ENCODE data around the gene HAPSTR1. TPM values are rescaled to one million over a fixed set of nuclear protein-coding genes. Genes with fewer than 3 reads are reported as not detected.

HAPSTR1 gene
- total RNA-seq, 6 experiments from 2014 or later = 23.6 to 34.8 (median 28.3) TPM

GRCh38 chr16:9089660-9090059 is 1.8 kb upstream of the HAPSTR1 start:
- no peak for TF ChIP-seq CTCF (IDR thresholded peaks at IDR 0.05)
- TF ChIP-seq POLR2A (IDR thresholded peaks at IDR 0.05) = no peak
- Histone ChIP-seq H3K9me3 (no peaks in the 10 kb centered on the region), H3K27ac (no peak overlapping the region), H3K4me1 (peaks cover 0 to 21% (median 7%) of the 10 kb centered on the region in 4 donors), H3K27me3 (no peaks in the 10 kb centered on the region), H3K4me3 (no peak overlapping the region), H3K36me3 (no peaks in the 10 kb centered on the region)
- no peak for DNase-seq
- no peak for ATAC-seq
- 79% methylated on average over 6 of the region's 6 CpGs for WGBS (ENCODE audit: insufficient coverage, low coverage, low lambda C conversion rate, missing lambda C conversion rate)
- intact Hi-C loops (cut with DNase I) = no loop called here

- WGBS (ENCODE audit: insufficient coverage, low coverage, low lambda C conversion rate, missing lambda C conversion rate) = 6% methylated on average over 28 of the region's 85 CpGs
- H3K27ac ChIP-seq = peak overlapping the region; percentile 32 to 71 (median 55)
Observed at GRCh38 chr16:9090101-9090959, 1.1 kb upstream of the HAPSTR1 start.

DNA sequence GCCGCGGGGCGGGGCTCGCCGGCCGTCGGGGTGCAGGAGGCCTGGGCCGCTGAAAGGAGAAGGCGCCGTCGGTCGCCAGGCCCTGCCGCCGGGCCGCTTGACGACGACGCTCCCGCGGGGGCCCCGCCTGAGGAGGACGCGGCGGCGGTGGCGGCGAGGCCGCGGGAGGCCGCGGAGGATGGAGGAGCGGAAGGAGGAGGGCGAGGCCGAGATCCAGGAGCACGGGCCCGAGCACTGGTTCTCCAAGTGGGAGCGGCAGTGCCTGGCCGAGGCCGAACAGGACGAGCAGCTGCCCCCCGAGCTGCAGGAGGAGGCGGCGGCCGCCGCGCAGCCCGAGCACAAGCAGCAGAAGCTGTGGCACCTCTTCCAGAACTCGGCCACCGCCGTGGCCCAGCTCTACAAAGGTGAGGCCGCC is 430 bp downstream of the HAPSTR1 start:
- ATAC-seq (peak in 2 of 4 donors; percentile 11 to 12), DNase-seq (peak in 2 of 3 donors; percentile 54 to 74)
- H3K27me3 ChIP-seq = no peaks in the 10 kb centered on the region
- H3K9me3 ChIP-seq = no peaks in the 10 kb centered on the region
- TF ChIP-seq CTCF (IDR thresholded peaks at IDR 0.05) (no peak), POLR2A (IDR thresholded peaks at IDR 0.05) (no peak)
- H3K27ac ChIP-seq = peak overlapping the region; percentile 97 to 98 (median 97)
- H3K4me1 ChIP-seq = peaks cover 0 to 43% (median 17%) of the 10 kb centered on the region in 4 donors
- H3K36me3 ChIP-seq = peaks cover 0 to 17% (median 3%) of the 10 kb centered on the region in 4 donors
- intact Hi-C loops (cut with DNase I) = no loop called here
- WGBS (ENCODE audit: insufficient coverage, low coverage, low lambda C conversion rate, missing lambda C conversion rate) = 0% methylated on average over 7 of the region's 51 CpGs
- H3K4me3 ChIP-seq = peak overlapping the region; percentile 79 to 82 (median 80)

More at GRCh38 chr16:9090101-9090959, 1.1 kb upstream of the HAPSTR1 start:
- Histone ChIP-seq H3K36me3 (peaks cover 0 to 5% (median 0%) of the 10 kb centered on the region in 4 donors), H3K9me3 (no peaks in the 10 kb centered on the region), H3K4me1 (peaks cover 0 to 27% (median 11%) of the 10 kb centered on the region in 4 donors), H3K4me3 (peak overlapping the region; percentile 43 to 62 (median 58)), H3K27me3 (no peaks in the 10 kb centered on the region)
- DNase-seq = peak; percentile 60 to 71 (median 65)
- no peak for TF ChIP-seq CTCF (IDR thresholded peaks at IDR 0.05)
- no peak for TF ChIP-seq POLR2A (IDR thresholded peaks at IDR 0.05)
- peak in 3 of 4 donors; percentile 0 to 1 (median 1) for ATAC-seq
- intact Hi-C loops (cut with DNase I) = no loop called here

DNA sequence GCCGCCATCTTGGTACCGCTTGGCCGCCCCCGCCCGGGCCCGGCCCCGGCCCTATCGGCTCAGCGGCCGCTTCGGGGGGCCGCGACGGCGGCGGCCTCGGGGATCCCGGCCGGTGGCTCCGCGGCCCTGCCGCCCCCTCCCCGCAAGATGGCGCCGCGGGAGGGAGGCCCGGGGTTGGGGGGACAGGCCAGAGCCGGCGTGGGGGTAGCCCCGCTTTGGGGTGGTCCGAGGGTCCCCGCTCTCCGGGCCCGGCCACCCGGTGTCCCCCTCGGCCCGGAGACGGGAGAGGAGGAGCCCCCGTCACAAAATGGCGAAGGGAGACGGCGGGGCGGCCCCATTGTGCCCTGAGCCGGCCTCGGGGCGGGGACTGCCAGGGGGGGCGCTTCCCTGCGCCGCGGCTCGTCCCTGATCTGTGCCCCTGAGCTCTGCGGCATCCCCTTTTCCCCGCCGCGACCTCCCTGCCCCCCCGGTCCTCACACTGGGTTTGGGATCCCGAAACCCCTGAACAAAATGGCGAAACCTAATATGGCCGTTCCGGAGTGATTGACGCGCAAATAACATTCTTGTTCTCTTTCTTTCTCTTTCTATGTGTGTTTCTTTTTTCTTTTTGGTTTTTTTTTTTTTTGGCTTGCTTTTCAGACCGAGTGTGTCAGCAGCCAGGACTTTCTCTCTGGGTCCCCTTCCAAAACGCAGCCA is 986 bp downstream of the HAPSTR1 start:
- Histone ChIP-seq H3K36me3 (peaks cover 0 to 19% (median 4%) of the 10 kb centered on the region in 4 donors), H3K4me3 (peak overlapping the region; percentile 79 to 82 (median 80)), H3K27ac (peak overlapping the region; percentile 97 to 98 (median 97)), H3K9me3 (no peaks in the 10 kb centered on the region), H3K4me1 (peaks cover 0 to 48% (median 20%) of the 10 kb centered on the region in 4 donors), H3K27me3 (no peaks in the 10 kb centered on the region)
- intact Hi-C loops (cut with DNase I) = no loop called here
- DNase-seq (peak; percentile 60 to 75 (median 64)), ATAC-seq (peak; percentile 3 to 25 (median 12))
- WGBS (ENCODE audit: insufficient coverage, low coverage, low lambda C conversion rate, missing lambda C conversion rate) = under 1% methylated on average over 13 of the region's 64 CpGs
- TF ChIP-seq POLR2A (IDR thresholded peaks at IDR 0.05) (no peak), CTCF (IDR thresholded peaks at IDR 0.05) (peak; percentile 4 to 16 (median 9))

All from right lobe of liver (tissue), 6 donors.